Fibroblast of lung (primary cell): ENCODE data around the gene TAS1R1. TPM values are rescaled to one million over a fixed set of nuclear protein-coding genes. Genes with fewer than 3 reads are reported as not detected.
A peak's percentile ranks its signal among the peaks of the same experiment; 100 is the strongest.

Experiments
- DNase-seq, 2 donors: peaks; one replicate each; pipeline versions ENCODE4 v3.0.0 to v3.0.0-alpha.2; 2010; ENCODE audit warnings: low read depth in 2 of 2
- H2AFZ ChIP-seq: 2 replicates; pipeline ENCODE4 v1.5.1; 2012; ENCODE audit warnings: low read length, control low read depth, inconsistent platforms
- H3K27ac ChIP-seq: 2 replicates; pipeline ENCODE4 v1.5.1; 2011; ENCODE audit warnings: low read length, control low read depth; ENCODE audit not compliant: insufficient read depth
- H3K27me3 ChIP-seq: 2 replicates; pipeline ENCODE4 v1.5.1; 2011; ENCODE audit warnings: mild to moderate bottlenecking, low read length; ENCODE audit not compliant: control insufficient read depth, insufficient read depth
- H3K36me3 ChIP-seq: 2 replicates; pipeline ENCODE4 v1.5.1; 2011; ENCODE audit warnings: low read length; ENCODE audit not compliant: control insufficient read depth, insufficient read depth
- H3K4me1 ChIP-seq: 2 replicates; pipeline ENCODE4 v1.5.1; 2011; ENCODE audit warnings: low read length; ENCODE audit not compliant: control insufficient read depth, insufficient read depth; ENCODE audit errors: extremely low read depth
- H3K4me2 ChIP-seq: 2 replicates; pipeline ENCODE4 v1.5.1; 2011; ENCODE audit warnings: low read length, control low read depth; ENCODE audit not compliant: insufficient read depth; ENCODE audit errors: extremely low read depth
- H3K4me3 ChIP-seq, 4 experiments: fragments of 200-600 bp in 1 of 4; sonication (generic) in 1 of 4; replicated peaks in 1 of 4; 2 replicates each; pipeline ENCODE4 v1.5.1; 2011 to 2016; ENCODE audit warnings: low read length in 4 of 4, low read depth in 3 of 4, mild to moderate bottlenecking in 3 of 4, control low read depth in 2 of 4, inconsistent platforms in 1 of 4, mixed read lengths in 1 of 4; ENCODE audit not compliant: insufficient read depth in 1 of 4; ENCODE audit errors: control extremely low read depth in 1 of 4
- H3K79me2 ChIP-seq: 2 replicates; pipeline ENCODE4 v1.5.1; 2012; ENCODE audit warnings: mild to moderate bottlenecking, low read length, inconsistent platforms; ENCODE audit not compliant: control insufficient read depth, insufficient read depth
- H3K9ac ChIP-seq: 2 replicates; pipeline ENCODE4 v1.5.1; 2011; ENCODE audit warnings: mild to moderate bottlenecking, low read length, control low read depth; ENCODE audit not compliant: insufficient read depth
- H3K9me3 ChIP-seq: 2 replicates; pipeline ENCODE4 v1.5.1; 2012; ENCODE audit warnings: low read depth, low read length; ENCODE audit not compliant: control insufficient read depth, insufficient read depth
- H4K20me1 ChIP-seq: 2 replicates; pipeline ENCODE4 v1.5.1; 2011; ENCODE audit warnings: low read length; ENCODE audit not compliant: control insufficient read depth, insufficient read depth; ENCODE audit errors: extremely low read depth
- EZH2 ChIP-seq: IDR thresholded peaks from 2 replicates; pipeline ENCODE4 v1.5.1; 2012; ENCODE audit warnings: low read length, control low read depth, mild to moderate bottlenecking; ENCODE audit errors: missing control alignments
- polyA plus RNA-seq, 2 donors: library from polyadenylated mRNA; depleted of rRNA in 1 of 2; stranded (reverse) in 1 of 2; unstranded in 1 of 2; fragments of >200 nt; gene quantifications; 2 replicates each; pipeline ENCODE4 v1.2.1, GENCODE V29; 2011 to 2012; ENCODE audit warnings: missing spikeins in 1 of 2
- total RNA-seq: library from RNA; depleted of rRNA; stranded (reverse); fragments of >200 nt; gene quantifications from 2 replicates; pipeline ENCODE4 v1.2.1, GENCODE V29; 2014
- TF ChIP-seq, protein P1 (sequence below), 2 donors: IDR thresholded peaks in 1 of 2; conservative IDR thresholded peaks in 1 of 2; 1 replicate in 1 of 2; 2 replicates in 1 of 2; pipeline ENCODE4 v1.5.1; 2011 to 2012; ENCODE audit warnings: low read length in 2 of 2, control low read depth in 1 of 2, inconsistent platforms in 1 of 2, low read depth in 1 of 2, mild to moderate bottlenecking in 1 of 2

Gene TAS1R1
- total and polyA plus RNA-seq, 2 donors (not counting 1 experiment from before 2014, with no cell fraction given) = 0.10 to 0.17 TPM

DNA sequence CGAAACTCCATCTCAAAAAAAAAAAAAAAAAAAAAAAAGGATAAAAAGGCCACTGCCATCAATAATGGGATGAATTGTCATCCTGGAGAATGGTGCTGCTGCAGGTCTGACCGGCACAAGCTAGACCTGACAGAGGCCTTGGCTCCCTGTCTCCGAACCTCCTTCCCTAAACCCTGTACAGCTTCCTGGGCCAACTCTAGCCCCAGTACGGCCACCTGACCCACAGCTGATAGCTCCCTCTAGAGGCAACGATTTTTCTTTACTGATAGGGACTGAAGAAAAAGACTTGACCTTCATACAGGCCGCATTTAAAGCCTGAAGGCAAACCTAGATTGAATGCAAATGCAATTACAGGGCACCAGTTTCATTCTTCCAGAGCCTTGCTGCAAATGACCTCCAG is 31.5 kb upstream of the TAS1R1 start:
- TF ChIP-seq, protein P1, sequence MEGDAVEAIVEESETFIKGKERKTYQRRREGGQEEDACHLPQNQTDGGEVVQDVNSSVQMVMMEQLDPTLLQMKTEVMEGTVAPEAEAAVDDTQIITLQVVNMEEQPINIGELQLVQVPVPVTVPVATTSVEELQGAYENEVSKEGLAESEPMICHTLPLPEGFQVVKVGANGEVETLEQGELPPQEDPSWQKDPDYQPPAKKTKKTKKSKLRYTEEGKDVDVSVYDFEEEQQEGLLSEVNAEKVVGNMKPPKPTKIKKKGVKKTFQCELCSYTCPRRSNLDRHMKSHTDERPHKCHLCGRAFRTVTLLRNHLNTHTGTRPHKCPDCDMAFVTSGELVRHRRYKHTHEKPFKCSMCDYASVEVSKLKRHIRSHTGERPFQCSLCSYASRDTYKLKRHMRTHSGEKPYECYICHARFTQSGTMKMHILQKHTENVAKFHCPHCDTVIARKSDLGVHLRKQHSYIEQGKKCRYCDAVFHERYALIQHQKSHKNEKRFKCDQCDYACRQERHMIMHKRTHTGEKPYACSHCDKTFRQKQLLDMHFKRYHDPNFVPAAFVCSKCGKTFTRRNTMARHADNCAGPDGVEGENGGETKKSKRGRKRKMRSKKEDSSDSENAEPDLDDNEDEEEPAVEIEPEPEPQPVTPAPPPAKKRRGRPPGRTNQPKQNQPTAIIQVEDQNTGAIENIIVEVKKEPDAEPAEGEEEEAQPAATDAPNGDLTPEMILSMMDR (conservative IDR thresholded peaks at IDR 0.05 in 1 of 2, IDR thresholded peaks at IDR 0.05 in 1 of 2; ENCODE audit: low read depth in 1 of 2, low read length in 2 of 2) = peak; percentile 44 to 60
- no peak for TF ChIP-seq EZH2
- peak; percentile 36 to 44 for DNase-seq

DNA sequence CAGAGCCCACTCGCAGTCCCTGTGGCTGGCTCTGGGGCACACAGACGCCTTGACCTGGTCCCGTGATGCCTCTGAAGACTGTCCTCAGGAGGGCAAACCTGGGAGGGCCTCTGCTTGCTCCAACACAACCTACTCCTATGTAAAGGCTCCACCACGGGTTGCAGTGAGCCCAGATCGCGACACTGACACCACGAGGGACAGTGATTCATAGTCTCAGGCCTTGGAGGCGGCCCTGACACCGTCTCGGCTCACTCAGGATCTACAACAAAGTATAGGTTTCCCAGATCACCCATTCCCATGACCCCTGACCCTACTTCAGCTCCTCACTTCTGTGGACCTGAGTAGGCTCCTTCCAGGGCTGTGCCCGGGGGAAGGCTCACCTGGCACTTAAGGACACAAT is 28.8 kb upstream of the TAS1R1 start:
- Histone ChIP-seq H3K36me3 (peaks cover 23% of the 10 kb centered on the region), H3K27me3 (no peaks in the 10 kb centered on the region), H3K9me3 (no peaks in the 10 kb centered on the region), H3K4me1 (no peaks in the 10 kb centered on the region), H3K4me2 (no peak overlapping the region), H3K27ac (no peak overlapping the region), H4K20me1 (no peaks in the 10 kb centered on the region), H2AFZ (no peak overlapping the region), H3K9ac (no peak overlapping the region), H3K79me2 (no peaks in the 10 kb centered on the region), H3K4me3 (no peak overlapping the region)
- TF ChIP-seq, protein P1 (conservative IDR thresholded peaks at IDR 0.05 in 1 of 2, IDR thresholded peaks at IDR 0.05 in 1 of 2; ENCODE audit: low read depth in 1 of 2, low read length in 2 of 2) = no peak
- TF ChIP-seq EZH2 = no peak
- DNase-seq = no peak

More for the DNA sequence above, 31.5 kb upstream of the TAS1R1 start:
- Histone ChIP-seq H4K20me1 (no peaks in the 10 kb centered on the region), H3K4me1 (no peaks in the 10 kb centered on the region), H3K36me3 (peaks cover 21% of the 10 kb centered on the region), H3K4me3 (no peak overlapping the region), H3K4me2 (no peak overlapping the region), H3K9me3 (no peaks in the 10 kb centered on the region), H2AFZ (no peak overlapping the region), H3K27ac (no peak overlapping the region), H3K9ac (no peak overlapping the region), H3K79me2 (no peaks in the 10 kb centered on the region), H3K27me3 (no peaks in the 10 kb centered on the region)

DNA sequence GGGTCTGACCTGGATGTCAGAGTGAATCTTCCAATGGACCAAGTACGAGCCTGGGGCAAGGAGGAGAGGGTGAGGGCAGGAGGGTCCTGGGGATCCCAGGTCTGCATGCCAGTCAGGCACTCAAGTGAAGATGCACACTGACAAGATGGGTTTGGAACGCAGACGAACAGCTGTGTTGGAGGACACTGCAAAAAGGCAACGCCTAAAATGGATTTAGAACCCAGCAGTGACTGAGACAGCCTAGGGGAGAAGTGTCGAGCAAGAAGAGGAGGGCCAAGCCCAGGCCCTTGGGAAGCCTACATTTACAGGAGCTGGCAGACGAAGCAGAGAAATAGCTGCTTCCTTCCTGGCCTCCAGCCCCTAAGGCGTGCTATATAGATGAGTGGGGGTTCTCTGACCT is 26.6 kb upstream of the TAS1R1 start:
- no peaks in the 10 kb centered on the region for H3K27me3 ChIP-seq
- H3K27ac ChIP-seq = no peak overlapping the region
- H3K9ac ChIP-seq = no peak overlapping the region
- no peak overlapping the region for H3K4me2 ChIP-seq
- no peak for DNase-seq
- no peaks in the 10 kb centered on the region for H4K20me1 ChIP-seq
- no peaks in the 10 kb centered on the region for H3K79me2 ChIP-seq
- no peak overlapping the region for H2AFZ ChIP-seq
- H3K4me1 ChIP-seq = no peaks in the 10 kb centered on the region
- H3K36me3 ChIP-seq = peaks cover 33% of the 10 kb centered on the region
- TF ChIP-seq EZH2 = no peak
- TF ChIP-seq, protein P1 (conservative IDR thresholded peaks at IDR 0.05 in 1 of 2, IDR thresholded peaks at IDR 0.05 in 1 of 2; ENCODE audit: low read depth in 1 of 2, low read length in 2 of 2) = no peak
- no peaks in the 10 kb centered on the region for H3K9me3 ChIP-seq
- no peak overlapping the region for H3K4me3 ChIP-seq
